Activated CD8-positive, alpha-beta T cell treated with anti-CD3 and anti-CD28 coated beads for 36 hours (primary cell): ENCODE data around the gene SLC17A3. TPM values are rescaled to one million over a fixed set of nuclear protein-coding genes. Genes with fewer than 3 reads are reported as not detected.

Experiments used
- ATAC-seq: fragments of 200-7000 bp; cut with Tn5 transposase; one replicate; pipeline ENCODE4 v1.10.0; 2021; ENCODE audit warnings: mild to moderate bottlenecking, moderate library complexity
- CTCF ChIA-PET: fragments of 350-600 bp; sonication (Branson Sonifier 250); formaldehyde crosslinking; loops from one replicate; lab custom pipeline; 2021; ENCODE audit warnings: antibody characterized with exemption; lab: Charles Lee
- POLR2A ChIA-PET: fragments of 350-600 bp; sonication (Branson Sonifier 250); formaldehyde crosslinking; loops from one replicate; lab custom pipeline; 2021; ENCODE audit warnings: antibody characterized with exemption; lab: Charles Lee
- DNase-seq: peaks from one replicate; pipeline ENCODE4 v3.0.0-alpha.2; 2020
- H3K27ac Mint-ChIP-seq: one replicate; pipeline ENCODE4 v1.8.0; 2021; ENCODE audit warnings: mild to moderate bottlenecking, mixed read lengths
- H3K27me3 Mint-ChIP-seq: one replicate; pipeline ENCODE4 v1.8.0; 2021; ENCODE audit warnings: mixed read lengths
- H3K36me3 Mint-ChIP-seq: one replicate; pipeline ENCODE4 v1.8.0; 2021; ENCODE audit warnings: low read depth, mixed read lengths
- H3K4me1 Mint-ChIP-seq: one replicate; pipeline ENCODE4 v1.8.0; 2021; ENCODE audit warnings: low read depth, mixed read lengths
- H3K4me3 Mint-ChIP-seq: one replicate; pipeline ENCODE4 v1.8.0; 2021; ENCODE audit warnings: mild to moderate bottlenecking, moderate library complexity, mixed read lengths
- H3K9me3 Mint-ChIP-seq: one replicate; pipeline ENCODE4 v1.8.0; 2021; ENCODE audit warnings: mixed read lengths
- intact Hi-C: fragments of 100-400 bp; cut with micrococcal nuclease; formaldehyde crosslinking; loops from one replicate; pipeline ENCODE4 v1.10.0; 2022
- total RNA-seq, 2 experiments: library from RNA; stranded (reverse); gene quantifications; one replicate each; pipeline ENCODE4 v1.2.3, GENCODE V29; 2021
- TF ChIP-seq, protein P1 (sequence below): fragments of 200-600 bp; IDR thresholded peaks from one replicate; pipeline ENCODE4 v1.8.0; 2022; ENCODE audit warnings: antibody characterized with exemption, mild to moderate bottlenecking

Gene SLC17A3
- total RNA-seq, 2 experiments from 2014 or later = not detected

DNA sequence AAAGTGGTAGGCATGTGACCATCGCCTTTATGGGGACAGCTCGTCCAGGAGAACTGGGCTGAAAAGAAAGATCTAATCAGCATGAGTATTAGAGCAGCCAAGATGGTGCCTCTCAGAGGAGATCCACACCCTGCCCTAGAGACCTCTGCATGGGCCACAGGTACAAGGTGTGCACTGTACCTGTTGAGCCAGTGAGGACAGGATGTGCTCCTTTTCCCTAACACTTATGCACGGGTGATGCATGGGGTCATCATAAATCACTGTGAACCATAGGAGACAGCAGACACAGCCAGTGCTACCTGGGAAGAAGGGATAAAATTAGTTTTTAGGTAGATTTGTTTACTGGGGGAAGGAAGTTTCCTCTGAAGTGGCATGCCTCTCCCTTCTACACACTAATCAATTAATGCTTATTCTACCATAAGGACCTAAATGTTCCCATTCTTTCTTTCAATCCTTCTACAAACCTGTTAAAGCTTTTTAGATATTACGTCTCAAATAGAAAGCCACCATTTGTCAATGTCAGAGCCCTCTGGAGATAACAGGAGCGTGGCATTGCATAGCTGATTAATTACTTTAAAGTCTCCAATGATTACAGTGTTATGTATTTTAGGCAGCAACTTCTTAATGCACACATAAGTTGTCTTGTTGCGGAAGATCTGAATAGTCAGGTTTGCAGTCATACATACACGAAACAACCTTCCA, 42.9 kb upstream of the SLC17A3 start:
- DNase-seq (no peak), ATAC-seq (no peak)
- intact Hi-C loops = no loop called here
- Mint-ChIP-seq H3K36me3 (no peaks in the 10 kb centered on the region), H3K9me3 (no peaks in the 10 kb centered on the region), H3K27ac (no peak overlapping the region), H3K4me1 (peaks cover 9% of the 10 kb centered on the region), H3K27me3 (peaks cover 2% of the 10 kb centered on the region), H3K4me3 (no peak overlapping the region)
- ChIA-PET POLR2A (interaction anchor here (1.8 kb wide), 1 partner anchor 104 kb away, joined by 4 read pairs; a partner anchor contains a TSS), CTCF (interaction anchor here (1.0 kb wide), 1 partner anchor 10 kb away, joined by 3 read pairs; no protein-coding TSS in a partner anchor)
- TF ChIP-seq, protein P1, sequence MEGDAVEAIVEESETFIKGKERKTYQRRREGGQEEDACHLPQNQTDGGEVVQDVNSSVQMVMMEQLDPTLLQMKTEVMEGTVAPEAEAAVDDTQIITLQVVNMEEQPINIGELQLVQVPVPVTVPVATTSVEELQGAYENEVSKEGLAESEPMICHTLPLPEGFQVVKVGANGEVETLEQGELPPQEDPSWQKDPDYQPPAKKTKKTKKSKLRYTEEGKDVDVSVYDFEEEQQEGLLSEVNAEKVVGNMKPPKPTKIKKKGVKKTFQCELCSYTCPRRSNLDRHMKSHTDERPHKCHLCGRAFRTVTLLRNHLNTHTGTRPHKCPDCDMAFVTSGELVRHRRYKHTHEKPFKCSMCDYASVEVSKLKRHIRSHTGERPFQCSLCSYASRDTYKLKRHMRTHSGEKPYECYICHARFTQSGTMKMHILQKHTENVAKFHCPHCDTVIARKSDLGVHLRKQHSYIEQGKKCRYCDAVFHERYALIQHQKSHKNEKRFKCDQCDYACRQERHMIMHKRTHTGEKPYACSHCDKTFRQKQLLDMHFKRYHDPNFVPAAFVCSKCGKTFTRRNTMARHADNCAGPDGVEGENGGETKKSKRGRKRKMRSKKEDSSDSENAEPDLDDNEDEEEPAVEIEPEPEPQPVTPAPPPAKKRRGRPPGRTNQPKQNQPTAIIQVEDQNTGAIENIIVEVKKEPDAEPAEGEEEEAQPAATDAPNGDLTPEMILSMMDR = no peak

- no peaks in the 10 kb centered on the region for H3K36me3 Mint-ChIP-seq
- TF ChIP-seq, protein P1 = no peak
- ChIA-PET CTCF (interaction anchor here (1.0 kb wide), 1 partner anchor 11 kb away, joined by 3 read pairs; no protein-coding TSS in a partner anchor), POLR2A (interaction anchor here (0.6 to 1.8 kb wide), 2 partner anchors 105 to 190 kb away, joined by 3 to 4 read pairs; a partner anchor contains a TSS)
- DNase-seq = no peak
- intact Hi-C loops = no loop called here
- peaks cover 2% of the 10 kb centered on the region for H3K27me3 Mint-ChIP-seq
- no peak for ATAC-seq
- no peak overlapping the region for H3K27ac Mint-ChIP-seq
- H3K4me3 Mint-ChIP-seq = no peak overlapping the region
- peaks cover 12% of the 10 kb centered on the region for H3K4me1 Mint-ChIP-seq
- H3K9me3 Mint-ChIP-seq = no peaks in the 10 kb centered on the region
These were observed 42.3 kb upstream of the SLC17A3 start for GRCh38 chr6:25916330-25916729.

- no peaks in the 10 kb centered on the region for H3K9me3 Mint-ChIP-seq
- TF ChIP-seq, protein P1 = no peak
- DNase-seq (no peak), ATAC-seq (no peak)
- peaks cover 14% of the 10 kb centered on the region for H3K4me1 Mint-ChIP-seq
- peaks cover 2% of the 10 kb centered on the region for H3K27me3 Mint-ChIP-seq
- H3K4me3 Mint-ChIP-seq = no peak overlapping the region
- intact Hi-C loops = no loop called here
- ChIA-PET POLR2A (no interaction called here), CTCF (no interaction called here)
- no peak overlapping the region for H3K27ac Mint-ChIP-seq
- no peaks in the 10 kb centered on the region for H3K36me3 Mint-ChIP-seq
These were observed 39.7 kb upstream of the SLC17A3 start for GRCh38 chr6:25913741-25914140.

DNA sequence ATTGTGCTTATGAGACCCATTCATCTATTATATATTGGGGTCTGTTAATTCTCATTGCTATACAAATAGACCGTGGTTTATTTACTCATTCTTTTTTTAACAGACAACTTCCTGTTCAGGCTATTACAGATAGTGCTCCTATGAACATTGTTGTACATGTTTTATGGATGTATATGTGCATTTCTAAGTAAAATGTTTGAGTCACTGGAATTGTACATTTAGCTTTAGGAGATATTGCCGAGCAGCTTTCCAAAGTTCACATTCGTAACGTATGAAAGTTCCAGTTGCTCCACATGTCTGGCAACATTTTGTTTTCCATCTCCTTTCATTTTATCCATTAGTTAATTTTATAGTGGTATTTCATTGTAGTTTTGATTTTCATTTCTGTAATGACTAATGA, 37.3 kb upstream of the SLC17A3 start:
- Mint-ChIP-seq H3K4me1 (peaks cover 5% of the 10 kb centered on the region), H3K9me3 (no peaks in the 10 kb centered on the region), H3K36me3 (no peaks in the 10 kb centered on the region), H3K27me3 (peaks cover 5% of the 10 kb centered on the region), H3K4me3 (no peak overlapping the region), H3K27ac (no peak overlapping the region)
- TF ChIP-seq, protein P1 = no peak
- POLR2A ChIA-PET = no interaction called here
- ATAC-seq (no peak), DNase-seq (no peak)
- CTCF ChIA-PET = interaction anchor here (1.1 kb wide), 1 partner anchor 31 kb away, joined by 3 read pairs; no protein-coding TSS in a partner anchor
- intact Hi-C loops = no loop called here

GRCh38 chr6:25907475-25908014, 33.5 kb upstream of the SLC17A3 start:
- no peak overlapping the region for H3K27ac Mint-ChIP-seq
- H3K9me3 Mint-ChIP-seq = no peaks in the 10 kb centered on the region
- ChIA-PET CTCF (interaction anchor here (0.6 kb wide), 1 partner anchor 25 kb away, joined by 3 read pairs; no protein-coding TSS in a partner anchor), POLR2A (no interaction called here)
- intact Hi-C loops = no loop called here
- H3K4me3 Mint-ChIP-seq = no peak overlapping the region
- TF ChIP-seq, protein P1 = no peak
- H3K27me3 Mint-ChIP-seq = peaks cover 6% of the 10 kb centered on the region
- DNase-seq (no peak), ATAC-seq (no peak)
- H3K4me1 Mint-ChIP-seq = peaks cover 5% of the 10 kb centered on the region
- no peaks in the 10 kb centered on the region for H3K36me3 Mint-ChIP-seq
